Astrocyte (in vitro differentiated cells and primary cell): ENCODE data around the gene EIF4G3.

ENCODE experiments used
- EZH2 ChIP-seq: IDR thresholded peaks from 2 replicates; pipeline ENCODE4 v1.6.1; 2012; ENCODE audit warnings: mild to moderate bottlenecking, low read length, inconsistent platforms; ENCODE audit not compliant: insufficient read depth
- TF ChIP-seq, protein P1 (sequence below): IDR thresholded peaks from 2 replicates; pipeline ENCODE4 v1.5.1; 2011; ENCODE audit warnings: low read depth, mild to moderate bottlenecking, inconsistent platforms, low read length, moderate library complexity; ENCODE audit not compliant: insufficient read depth

DNA sequence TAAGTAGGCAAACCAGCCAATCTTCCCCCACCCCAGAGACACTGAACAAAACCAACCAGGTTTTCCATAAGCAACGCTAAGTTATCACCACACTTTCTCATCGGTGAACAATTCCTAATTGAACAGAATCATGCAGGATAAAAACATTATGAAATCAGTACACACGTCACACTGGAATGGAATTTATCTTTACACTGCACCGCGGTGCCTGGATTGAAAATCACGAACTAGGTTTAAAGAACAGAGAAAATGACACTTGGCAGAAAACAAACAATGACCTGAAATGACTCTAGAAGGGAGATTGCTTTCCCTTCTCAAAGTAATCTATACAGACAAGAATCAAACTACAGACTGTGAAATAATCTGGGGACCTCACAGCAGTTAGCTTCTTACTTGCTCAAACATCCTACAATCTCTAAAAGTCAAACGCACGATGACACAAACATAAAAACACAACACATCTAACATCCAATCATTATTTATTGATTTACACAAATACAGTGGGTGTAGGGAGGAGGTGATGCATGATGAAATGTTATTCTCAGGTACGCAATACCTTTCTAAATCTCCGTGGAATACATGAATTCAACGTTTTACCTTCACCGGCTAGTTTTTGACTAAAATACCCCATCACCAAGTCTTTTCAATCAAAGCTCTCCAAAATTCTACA, 1.9 kb downstream of the EIF4G3 start:
- TF ChIP-seq, protein P1, sequence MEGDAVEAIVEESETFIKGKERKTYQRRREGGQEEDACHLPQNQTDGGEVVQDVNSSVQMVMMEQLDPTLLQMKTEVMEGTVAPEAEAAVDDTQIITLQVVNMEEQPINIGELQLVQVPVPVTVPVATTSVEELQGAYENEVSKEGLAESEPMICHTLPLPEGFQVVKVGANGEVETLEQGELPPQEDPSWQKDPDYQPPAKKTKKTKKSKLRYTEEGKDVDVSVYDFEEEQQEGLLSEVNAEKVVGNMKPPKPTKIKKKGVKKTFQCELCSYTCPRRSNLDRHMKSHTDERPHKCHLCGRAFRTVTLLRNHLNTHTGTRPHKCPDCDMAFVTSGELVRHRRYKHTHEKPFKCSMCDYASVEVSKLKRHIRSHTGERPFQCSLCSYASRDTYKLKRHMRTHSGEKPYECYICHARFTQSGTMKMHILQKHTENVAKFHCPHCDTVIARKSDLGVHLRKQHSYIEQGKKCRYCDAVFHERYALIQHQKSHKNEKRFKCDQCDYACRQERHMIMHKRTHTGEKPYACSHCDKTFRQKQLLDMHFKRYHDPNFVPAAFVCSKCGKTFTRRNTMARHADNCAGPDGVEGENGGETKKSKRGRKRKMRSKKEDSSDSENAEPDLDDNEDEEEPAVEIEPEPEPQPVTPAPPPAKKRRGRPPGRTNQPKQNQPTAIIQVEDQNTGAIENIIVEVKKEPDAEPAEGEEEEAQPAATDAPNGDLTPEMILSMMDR: no peak
- no peak for TF ChIP-seq EZH2
